T47D (cell line): Measurements from ENCODE around the gene ZCCHC14.

ENCODE experiments used
- DNase-seq, 2 experiments: peaks; one replicate each; pipeline versions ENCODE4 v3.0.0 to v3.0.0-alpha.2; 2011 to 2012; ENCODE audit warnings: low read depth in 1 of 2, low spot score in 1 of 2
- JUND ChIP-seq: IDR thresholded peaks from 2 replicates; pipeline ENCODE4 v1.6.1; 2012; ENCODE audit warnings: low read depth
- in situ Hi-C: cut with HindIII; loops from 2 replicates; pipeline ENCODE4 v1.10.0; 2016; ENCODE audit warnings: low sequenced_read_pairs, low pct_unique_long_range_greater_than_20kb

Gene ZCCHC14

DNA sequence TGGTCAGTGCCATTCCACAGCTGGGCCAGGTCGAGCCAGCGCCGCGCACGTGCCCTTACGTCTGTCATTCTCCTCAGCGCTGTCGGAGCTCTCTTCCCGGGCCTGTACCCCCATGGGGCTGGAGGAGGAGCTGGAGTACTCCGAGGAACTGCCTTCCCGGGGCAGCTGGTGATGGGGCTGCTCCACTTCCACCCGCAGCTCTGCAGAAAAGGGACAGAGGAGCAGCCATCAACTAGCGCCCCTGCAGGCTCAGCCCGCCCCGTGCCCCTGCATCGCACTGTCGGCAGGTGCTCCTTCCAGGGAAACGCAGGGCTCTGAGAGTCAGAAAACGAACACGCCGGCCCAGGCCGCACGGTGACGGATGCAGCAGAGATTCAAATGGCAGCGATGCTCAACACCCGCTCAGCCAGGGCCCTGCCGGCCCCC is 79.8 kb downstream of the ZCCHC14 start:
- no peak for TF ChIP-seq JUND
- no peak for DNase-seq
- in situ Hi-C loops = no loop called here

DNA sequence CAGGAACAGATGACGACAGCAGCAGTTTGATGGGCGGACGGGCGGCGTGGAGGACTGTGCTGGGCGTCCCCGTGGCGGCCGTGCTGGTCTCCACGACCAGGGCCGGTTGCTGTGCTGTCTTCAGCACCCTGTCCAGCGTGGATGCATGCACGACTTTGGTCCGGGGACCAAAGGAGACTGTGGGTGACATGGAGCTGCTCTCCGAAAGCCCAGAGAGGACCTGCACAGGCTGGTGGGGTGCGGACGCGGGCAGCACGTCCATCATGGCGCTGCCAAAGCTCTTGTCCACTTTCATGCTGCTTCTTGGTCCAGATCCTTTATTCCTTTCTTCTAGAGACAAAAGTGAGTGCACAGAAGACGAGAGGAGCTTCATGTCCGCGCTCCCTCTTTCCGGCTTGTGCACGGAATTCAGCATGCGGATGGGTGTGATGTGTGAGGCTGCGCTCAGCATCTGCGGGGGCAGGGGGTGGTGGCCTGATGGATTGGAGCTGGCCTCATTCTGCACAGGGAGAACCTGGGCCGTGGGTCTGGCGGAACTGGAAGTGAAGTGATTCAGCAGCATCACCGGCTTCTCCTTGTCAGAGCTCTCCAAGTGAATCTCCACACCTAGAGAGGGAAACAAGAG is 80.3 kb downstream of the ZCCHC14 start:
- no peak for TF ChIP-seq JUND
- in situ Hi-C loops = no loop called here
- no peak for DNase-seq

DNA sequence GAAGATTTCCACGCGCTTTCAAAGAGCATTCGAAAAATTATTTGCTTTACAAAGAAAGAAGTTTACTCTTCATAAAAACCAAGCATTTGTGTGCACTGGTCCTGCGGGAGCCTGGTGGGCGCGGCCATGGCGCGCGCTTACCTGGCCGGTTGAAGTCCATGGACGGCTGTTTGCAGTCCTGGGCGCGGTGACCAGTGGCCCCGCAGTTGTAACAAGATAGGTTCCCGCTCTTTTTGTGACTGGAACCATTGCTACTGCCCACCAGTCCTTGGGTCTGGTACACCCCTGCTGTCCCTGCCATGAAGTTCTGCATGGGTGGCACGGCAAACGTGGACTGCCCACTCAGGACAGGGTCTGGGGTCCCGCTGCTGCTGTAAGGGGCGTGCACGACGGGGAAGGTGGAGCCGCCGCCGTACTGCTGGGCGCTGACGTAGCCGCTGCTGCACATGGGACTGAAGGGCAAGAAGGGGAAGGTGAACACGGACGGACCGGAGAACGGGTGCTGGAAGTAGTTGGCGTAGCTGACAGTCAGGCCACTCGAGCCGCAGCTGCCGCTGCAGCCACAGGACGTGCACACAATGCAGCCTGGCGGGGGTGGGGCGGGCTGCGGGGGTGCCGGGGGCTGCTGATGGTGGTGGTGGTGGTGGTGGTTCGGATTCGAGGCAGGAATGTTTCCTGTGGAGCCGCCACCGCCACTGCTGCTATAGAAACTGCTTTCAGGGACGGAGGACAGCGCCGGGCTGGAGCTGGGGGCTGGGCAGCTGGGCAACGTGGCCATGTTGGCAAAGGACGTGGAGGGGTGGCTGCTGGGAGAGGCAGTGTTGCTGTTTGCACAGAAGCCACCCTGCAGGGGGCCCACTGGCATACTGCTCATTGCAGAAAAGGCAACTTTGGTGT is 81.2 kb downstream of the ZCCHC14 start:
- in situ Hi-C loops = no loop called here
- DNase-seq = no peak
- TF ChIP-seq JUND = no peak

DNA sequence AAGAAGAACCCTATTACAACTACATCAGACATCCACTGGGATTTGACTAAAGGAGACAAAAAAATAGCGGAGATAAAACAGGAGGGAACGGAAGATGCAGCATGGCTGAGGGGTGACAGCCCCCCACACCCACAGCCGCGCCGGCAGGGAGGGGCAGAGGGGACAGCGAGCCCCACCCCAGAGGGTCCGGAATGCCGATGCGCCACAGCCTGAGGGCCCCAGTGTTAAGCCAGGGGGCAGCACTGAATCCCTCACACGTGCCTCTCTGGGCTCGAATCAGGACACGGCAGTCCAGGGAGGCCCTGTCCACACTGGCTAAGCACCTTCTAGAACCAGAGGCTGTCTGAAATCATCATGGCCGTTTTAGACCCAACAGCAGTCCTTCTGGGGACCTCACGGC is 81.9 kb downstream of the ZCCHC14 start:
- no peak for DNase-seq
- no peak for TF ChIP-seq JUND
- in situ Hi-C loops = no loop called here

DNA sequence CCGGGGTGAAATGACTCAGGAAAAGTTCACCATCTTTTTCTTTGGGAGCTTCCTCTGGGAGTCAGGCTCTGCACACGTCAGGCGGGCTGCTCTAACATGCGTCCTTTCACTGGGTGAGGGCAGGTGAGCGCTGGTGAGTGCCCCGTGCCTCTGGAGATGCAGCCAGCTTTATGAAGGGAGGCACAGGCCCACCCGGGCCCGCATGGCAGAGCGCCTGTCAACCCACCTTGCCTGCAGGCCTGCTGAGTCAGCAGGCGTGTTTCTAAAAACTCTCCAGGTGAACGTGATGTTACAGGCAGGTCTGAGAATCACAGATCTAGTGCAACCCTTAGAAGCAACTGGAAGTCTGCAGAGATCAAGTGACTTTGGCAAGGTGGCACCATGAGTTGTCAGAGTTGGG is 82.3 kb downstream of the ZCCHC14 start:
- in situ Hi-C loops = no loop called here
- no peak for DNase-seq
- TF ChIP-seq JUND = no peak

DNA sequence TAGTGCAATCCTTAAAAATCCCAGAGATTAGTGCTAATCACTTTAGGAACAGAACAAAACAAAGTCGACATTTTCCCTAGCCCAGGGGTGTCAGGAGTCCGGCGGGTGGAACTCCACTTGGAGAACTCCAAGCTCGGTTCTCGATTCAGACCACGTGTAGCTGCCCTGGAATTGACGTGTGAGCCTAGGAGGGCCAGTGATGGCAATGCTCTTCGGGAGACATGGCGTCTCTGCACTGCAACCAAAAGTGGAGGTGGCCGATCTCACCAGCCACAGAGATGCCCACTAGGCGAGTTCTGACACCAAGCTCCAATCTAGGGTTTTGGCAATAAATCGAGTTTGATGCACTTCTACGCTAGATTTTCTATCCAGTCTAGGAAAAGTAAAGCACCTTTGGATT is 83.0 kb downstream of the ZCCHC14 start:
- in situ Hi-C loops = no loop called here
- no peak for TF ChIP-seq JUND
- no peak for DNase-seq

DNA sequence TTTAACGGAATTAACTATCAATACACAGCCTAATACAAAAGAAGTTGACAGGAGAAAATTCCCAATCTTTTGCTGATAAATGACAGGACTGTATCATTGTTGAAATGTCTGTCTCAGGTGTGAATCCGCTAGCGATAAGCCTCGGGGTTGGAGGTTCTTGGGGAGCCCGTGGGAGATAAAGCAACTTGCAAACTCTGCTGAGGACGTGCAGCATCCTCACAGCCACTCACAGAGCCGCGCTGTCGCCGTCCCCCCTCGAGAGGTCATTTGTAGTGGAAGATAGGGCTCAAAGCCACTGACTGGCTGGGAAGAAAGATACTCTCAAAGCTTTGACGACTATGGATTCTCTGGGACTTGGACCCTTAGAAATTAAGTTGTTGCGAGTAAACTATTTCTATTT is 83.7 kb downstream of the ZCCHC14 start:
- no peak for DNase-seq
- in situ Hi-C loops = no loop called here
- TF ChIP-seq JUND = no peak

DNA sequence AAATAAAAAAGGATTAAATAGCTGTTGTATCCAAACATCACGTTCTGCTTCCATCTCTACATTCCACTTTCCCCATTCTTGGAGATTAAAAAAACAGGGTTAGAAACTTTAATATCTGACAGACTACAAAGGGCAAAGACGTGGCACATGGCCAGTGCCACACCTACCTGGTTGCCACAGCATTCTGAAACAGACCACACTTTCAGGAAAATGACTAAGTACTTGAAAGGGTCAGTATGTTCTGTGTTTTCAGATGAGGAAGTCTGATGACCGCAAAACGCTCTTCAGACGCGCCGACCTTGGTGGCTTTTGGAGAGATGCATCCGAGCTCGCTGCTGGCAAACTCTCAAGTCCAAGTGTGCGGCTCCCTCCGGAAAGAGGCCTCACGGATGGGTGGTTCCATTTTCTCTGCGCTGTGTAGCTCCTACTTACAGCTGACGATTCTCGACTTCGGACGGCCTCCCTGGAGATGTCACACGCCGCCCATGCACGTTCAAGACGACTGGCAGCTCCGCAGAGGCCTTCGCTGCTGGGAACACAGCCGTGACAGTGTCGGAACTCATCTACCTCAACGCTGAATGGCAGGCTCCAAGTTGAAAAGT is 85.2 kb downstream of the ZCCHC14 start:
- DNase-seq = no peak
- in situ Hi-C loops = no loop called here
- no peak for TF ChIP-seq JUND

DNA sequence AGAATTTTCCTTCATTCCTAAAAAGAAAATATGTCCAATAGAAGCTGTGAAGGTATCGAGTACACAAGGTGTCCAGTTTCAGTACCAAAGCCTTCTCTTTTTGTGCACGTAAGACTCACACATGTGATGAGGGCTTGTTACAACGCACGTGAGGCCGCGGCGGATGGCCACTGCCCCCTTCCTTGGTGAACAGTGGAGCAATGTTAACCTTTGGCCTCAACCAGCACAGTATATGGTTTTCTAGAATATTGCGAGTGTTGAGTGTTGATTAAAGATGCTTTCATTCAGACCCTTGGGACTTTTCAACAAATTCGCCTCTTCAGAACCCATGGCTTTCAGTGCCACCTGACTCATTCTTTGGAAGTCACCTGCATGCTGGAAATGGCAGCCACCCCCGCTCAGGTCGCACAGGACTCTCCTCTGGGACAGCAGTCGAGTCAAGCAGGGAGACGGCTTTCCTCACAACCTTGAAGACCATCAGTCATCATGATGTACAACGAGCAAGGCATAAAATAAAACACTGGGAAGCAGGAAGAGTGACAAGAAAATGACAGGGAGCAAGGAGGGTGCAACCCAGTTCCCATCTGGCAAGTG is 86.2 kb downstream of the ZCCHC14 start:
- DNase-seq = no peak

DNA sequence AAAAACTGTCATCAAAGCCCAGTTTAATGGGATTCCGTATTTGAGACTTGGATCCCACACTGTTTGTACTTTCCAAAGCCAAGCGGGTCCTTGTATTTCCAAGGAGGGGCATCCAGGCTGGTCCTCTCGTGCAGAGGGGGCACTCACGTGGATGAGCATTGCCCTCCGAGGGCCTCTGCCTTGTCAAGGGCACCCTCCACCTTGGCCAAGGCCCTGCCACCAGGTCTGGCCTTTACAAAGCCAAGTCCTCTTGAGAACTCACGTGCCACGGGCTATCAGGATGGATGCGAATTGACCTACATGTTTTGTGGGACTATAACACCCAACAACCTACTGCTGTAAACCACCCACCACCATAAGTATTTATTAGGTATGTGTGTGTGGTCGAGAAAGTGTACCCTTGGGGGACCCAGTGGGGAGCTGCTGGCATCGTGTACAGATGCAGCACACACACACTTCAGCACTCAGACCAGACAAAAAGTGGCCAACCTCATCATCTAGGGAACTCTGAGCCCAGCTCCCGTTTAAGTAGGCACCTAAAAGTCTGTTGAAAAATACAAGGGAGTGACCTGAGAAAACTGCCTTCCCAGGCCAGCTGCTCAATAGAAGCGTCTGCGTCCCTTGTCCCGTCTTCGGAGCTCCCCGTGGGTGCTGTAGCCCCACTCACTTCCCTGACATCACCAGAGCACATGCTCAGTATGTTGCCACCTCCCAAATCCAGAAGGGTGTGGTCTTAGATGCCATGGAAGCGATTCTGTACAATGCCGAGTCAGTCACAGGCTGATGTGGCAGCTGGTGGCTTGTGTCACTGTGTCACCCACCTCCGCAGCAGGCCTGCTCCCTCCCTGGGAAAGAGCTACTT is 87.8 kb downstream of the ZCCHC14 start:
- in situ Hi-C loops = no loop called here
- no peak for TF ChIP-seq JUND
- no peak for DNase-seq

More for the DNA sequence above, 86.2 kb downstream of the ZCCHC14 start:
- TF ChIP-seq JUND = no peak
- in situ Hi-C loops = no loop called here

DNA sequence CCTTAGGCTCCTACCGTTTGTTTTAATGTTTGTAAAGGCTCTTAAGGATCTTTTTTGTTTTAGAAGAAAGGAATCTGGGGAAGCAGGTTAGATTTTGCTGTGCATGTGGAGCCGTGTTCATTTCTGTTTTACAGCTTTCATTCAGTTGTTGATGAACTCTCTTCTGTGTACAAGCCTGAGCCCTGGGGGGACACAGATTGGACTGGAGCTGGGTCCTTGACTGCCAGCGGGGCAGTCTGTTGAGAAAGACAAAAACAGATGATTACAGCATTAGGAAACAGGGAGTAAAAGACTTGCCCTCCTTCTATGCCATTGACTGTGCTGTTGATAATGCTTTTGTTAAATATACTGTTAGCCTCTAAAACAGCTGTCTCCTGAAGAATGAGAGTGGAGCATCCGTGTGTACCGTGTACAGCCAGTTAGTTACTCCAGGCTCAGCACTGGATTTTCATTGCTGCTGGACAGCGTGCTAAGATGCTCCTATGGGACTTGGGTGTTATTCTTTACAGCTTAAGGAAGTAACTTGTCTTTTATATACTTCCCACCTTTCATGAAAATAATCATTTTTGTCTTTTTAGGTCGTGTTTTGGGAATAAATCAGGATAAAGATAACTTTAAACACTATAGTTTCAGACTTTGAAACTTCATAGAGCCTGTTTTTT is 97.5 kb downstream of the ZCCHC14 start:
- DNase-seq = no peak
- no peak for TF ChIP-seq JUND
- in situ Hi-C loops = no loop called here

DNA sequence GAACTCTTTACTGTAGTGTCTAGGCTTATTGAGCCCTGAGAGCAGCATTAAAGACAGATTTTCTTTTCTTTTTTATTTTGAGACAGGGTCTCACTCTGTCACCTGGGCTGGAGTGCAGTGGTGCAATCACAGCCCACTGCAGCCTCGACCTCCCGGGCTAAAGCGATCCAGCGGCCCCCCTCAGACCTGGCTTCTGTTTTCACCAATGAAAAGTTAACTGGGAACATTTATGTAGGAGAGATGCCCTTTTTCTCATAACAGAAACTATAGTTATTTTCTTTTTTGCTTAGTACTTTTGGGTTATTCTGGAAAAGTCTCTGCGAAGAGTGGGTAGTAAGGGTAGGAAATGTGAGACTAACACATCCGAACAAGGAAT is 99.2 kb downstream of the ZCCHC14 start:
- TF ChIP-seq JUND = no peak
- DNase-seq = no peak
- in situ Hi-C loops = no loop called here
